Type B pancreatic cell (in vitro differentiated cells): ENCODE measurements around the gene CREBL2. TPM values are rescaled to one million over a fixed set of nuclear protein-coding genes. Genes with fewer than 3 reads are reported as not detected.
"Not testable (repeated sequence)": the region's sequence is repeated elsewhere in the genome, so short reads cannot be mapped to it uniquely, and the experiment has no call there.

ENCODE experiments used
- DNase-seq: peaks from one replicate; pipeline ENCODE4 v3.0.0; 2021; ENCODE audit warnings: mixed read lengths; ENCODE audit not compliant: unreplicated experiment; ENCODE audit errors: extremely low spot score
- H3K27ac Mint-ChIP-seq: 2 replicates; pipeline ENCODE4 v1.8.0; 2021; ENCODE audit warnings: mild to moderate bottlenecking, mixed read lengths
- H3K27me3 Mint-ChIP-seq: 2 replicates; pipeline ENCODE4 v1.8.0; 2021; ENCODE audit warnings: mixed read lengths
- H3K36me3 Mint-ChIP-seq: 2 replicates; pipeline ENCODE4 v1.8.0; 2021; ENCODE audit warnings: mixed read lengths
- H3K4me1 Mint-ChIP-seq: one replicate; pipeline ENCODE4 v1.8.0; 2021; ENCODE audit warnings: mixed read lengths; ENCODE audit not compliant: unreplicated experiment
- H3K4me3 Mint-ChIP-seq: 2 replicates; pipeline ENCODE4 v1.8.0; 2021; ENCODE audit warnings: mild to moderate bottlenecking, mixed read lengths
- H3K9me3 Mint-ChIP-seq: 2 replicates; pipeline ENCODE4 v1.8.0; 2021; ENCODE audit warnings: mixed read lengths
- CTCF ChIP-seq: fragments of 200-600 bp; sonication (generic); conservative IDR thresholded peaks from 2 replicates; pipeline ENCODE4 v1.5.0; 2021; ENCODE audit warnings: antibody characterized with exemption, mild to moderate bottlenecking
- long read RNA-seq: library from polyadenylated mRNA; unstranded; transcript quantifications from one replicate; pipeline ENCODE4 v2.0.0, GENCODE V29; 2020
- total RNA-seq: library from RNA; stranded (reverse); gene quantifications from 2 replicates; pipeline ENCODE4 v1.2.1, GENCODE V29; 2021; ENCODE audit warnings: low replicate concordance

The CREBL2 gene, protein sequence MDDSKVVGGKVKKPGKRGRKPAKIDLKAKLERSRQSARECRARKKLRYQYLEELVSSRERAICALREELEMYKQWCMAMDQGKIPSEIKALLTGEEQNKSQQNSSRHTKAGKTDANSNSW
- 11.9 and 21.4 TPM in 2 replicates for total RNA-seq
- long read RNA-seq, partial matches to known transcripts: 10 of 13 reads
- long read RNA-seq, other reads (novel, unspliced or antisense): 1 of 13 reads

DNA sequence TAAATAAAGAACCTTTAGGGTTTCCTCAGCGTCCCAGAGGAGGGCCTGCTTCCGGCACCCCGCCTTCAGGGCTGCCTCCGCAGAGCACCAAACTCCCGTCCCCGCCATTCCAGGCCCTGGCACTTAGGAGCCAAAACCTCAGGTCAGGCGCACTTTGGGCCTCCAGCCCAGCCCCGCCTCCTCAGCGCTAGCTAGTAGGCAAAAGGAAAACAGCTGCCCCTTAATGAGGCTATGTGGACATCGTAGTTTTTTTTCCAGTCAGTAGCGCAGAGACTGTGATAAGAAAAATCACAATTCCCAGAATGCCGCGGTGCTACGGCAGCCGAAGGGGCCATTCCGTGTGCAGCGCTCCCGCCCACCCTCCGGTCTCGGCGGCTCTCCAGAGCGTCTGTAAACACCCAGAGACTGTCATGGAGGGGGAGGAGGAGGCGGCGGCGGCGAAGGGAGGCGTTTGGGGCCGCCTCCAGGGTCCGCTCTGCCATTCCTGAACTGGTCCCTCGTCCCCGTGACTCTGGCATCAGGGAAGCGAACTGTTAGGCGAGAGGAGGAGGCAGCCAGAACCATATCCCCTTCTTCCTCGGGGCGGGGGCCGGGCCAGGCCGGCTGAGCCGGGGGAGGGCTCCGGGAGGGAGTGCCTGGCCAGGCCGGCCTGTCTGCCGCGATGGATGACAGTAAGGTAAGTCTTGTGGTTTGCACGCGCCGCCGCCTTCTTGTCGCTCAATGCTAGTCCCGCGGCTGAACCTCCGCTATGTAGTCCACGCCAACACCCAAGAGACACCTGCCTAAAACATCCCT, at the start of gene CREBL2:
Gene CREBL2, plus strand, starts transcription at position 365 of the 795 bp plus-strand sequence. Its CDS starts 297 bp downstream, at position 662.
- Mint-ChIP-seq H3K27me3 (no peaks in the 10 kb centered on the region), H3K4me3 (peak within 1 kb of the TSS; percentile 91), H3K9me3 (no peaks in the 10 kb centered on the region), H3K36me3 (peaks cover 12% of the 10 kb centered on the region), H3K27ac (peak within 1 kb of the TSS; percentile 99), H3K4me1 (peaks cover 13% of the 10 kb centered on the region)
- DNase-seq: peak; percentile 88
- no peak for TF ChIP-seq CTCF

- H3K9me3 Mint-ChIP-seq: no peaks in the 10 kb centered on the region
- H3K27ac Mint-ChIP-seq: peak overlapping the region; percentile 99
- H3K36me3 Mint-ChIP-seq: peaks cover 35% of the 10 kb centered on the region
- peaks cover 3% of the 10 kb centered on the region for H3K27me3 Mint-ChIP-seq
- no peak for TF ChIP-seq CTCF
- no peak for DNase-seq
- peaks cover 8% of the 10 kb centered on the region for H3K4me1 Mint-ChIP-seq
- peak overlapping the region; percentile 88 for H3K4me3 Mint-ChIP-seq
These were observed 49.6 kb upstream of the CREBL2 start for GRCh38 chr12:12562016-12562483.

GRCh38 chr12:12562585-12563261, 49.0 kb upstream of the CREBL2 start, which contains the start of gene DUSP16:
Gene DUSP16, minus strand, starts transcription at chr12:12562863. Its CDS starts 41,765 bp downstream, at chr12:12521098.
- Mint-ChIP-seq H3K27me3 (peaks cover 3% of the 10 kb centered on the region), H3K27ac (peak within 1 kb of the TSS; percentile 99), H3K36me3 (peaks cover 32% of the 10 kb centered on the region), H3K9me3 (no peaks in the 10 kb centered on the region), H3K4me1 (peaks cover 8% of the 10 kb centered on the region), H3K4me3 (peak within 1 kb of the TSS; percentile 94)
- TF ChIP-seq CTCF: peak; percentile 36
- DNase-seq: peak; percentile 90

DNA sequence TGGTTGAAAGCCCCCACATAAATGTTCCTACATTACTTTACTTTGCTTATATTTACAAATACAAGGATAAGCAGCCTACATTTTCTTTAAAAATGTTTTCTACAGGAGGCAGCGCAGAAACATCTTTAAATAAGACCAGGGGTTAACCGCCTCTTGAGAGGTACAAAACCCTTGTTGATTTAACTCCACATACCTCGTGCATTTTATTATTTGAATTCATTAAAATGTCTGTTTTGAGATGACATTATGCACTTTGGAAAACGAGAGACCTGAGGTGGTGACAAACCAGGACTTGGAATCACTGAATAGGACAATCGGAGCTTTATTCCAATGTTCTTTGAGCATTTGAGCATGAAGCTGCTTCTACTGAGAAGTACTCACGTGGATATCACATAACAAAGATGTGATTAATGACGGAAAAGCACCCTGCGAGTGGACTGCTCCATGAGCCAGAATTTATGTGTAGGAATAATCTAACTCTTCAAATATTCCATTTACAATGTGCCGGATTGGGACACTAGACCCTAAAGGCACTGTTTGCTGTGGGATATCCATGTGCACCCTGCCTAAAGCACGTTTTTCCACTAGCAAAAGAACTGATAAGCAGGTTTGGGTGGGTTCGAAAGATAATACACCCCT, 48.3 kb upstream of the CREBL2 start:
- Mint-ChIP-seq H3K36me3 (peaks cover 25% of the 10 kb centered on the region), H3K9me3 (no peaks in the 10 kb centered on the region), H3K4me1 (peaks cover 8% of the 10 kb centered on the region), H3K27me3 (peaks cover 3% of the 10 kb centered on the region), H3K4me3 (peak overlapping the region; percentile 94), H3K27ac (peak overlapping the region; percentile 99)
- no peak for DNase-seq
- TF ChIP-seq CTCF: no peak

DNA sequence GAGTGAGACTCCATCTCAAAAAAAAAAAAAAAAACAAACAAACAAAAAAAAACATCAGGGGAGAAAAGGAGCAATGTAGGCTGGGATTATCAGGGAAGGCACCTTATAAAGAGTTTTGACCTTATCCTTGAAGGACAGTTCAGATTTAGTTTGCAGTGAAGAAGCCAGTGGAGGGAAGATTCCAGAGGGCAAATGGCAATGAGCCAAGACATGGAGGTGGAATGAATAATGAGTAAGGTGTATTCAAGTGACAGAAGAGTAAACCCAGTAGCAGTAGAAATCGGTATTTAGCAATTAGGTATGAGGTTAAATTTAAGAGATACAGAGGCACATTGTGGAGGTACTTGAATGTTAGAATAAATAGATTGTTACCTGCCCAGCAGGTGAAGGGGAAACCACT, 46.8 kb upstream of the CREBL2 start:
- no peak for TF ChIP-seq CTCF
- DNase-seq: no peak
- Mint-ChIP-seq H3K27ac (peak overlapping the region; percentile 5), H3K36me3 (peaks cover 16% of the 10 kb centered on the region), H3K27me3 (peaks cover 3% of the 10 kb centered on the region), H3K4me1 (peaks cover under 1% of the 10 kb centered on the region), H3K9me3 (no peaks in the 10 kb centered on the region), H3K4me3 (peak overlapping the region; percentile 6)

GRCh38 chr12:12565971-12566370, 45.7 kb upstream of the CREBL2 start:
- not testable (repeated sequence) for H3K27me3 Mint-ChIP-seq, H3K9me3 Mint-ChIP-seq, H3K27ac Mint-ChIP-seq, DNase-seq, H3K4me1 Mint-ChIP-seq, H3K4me3 Mint-ChIP-seq
- peaks cover 12% of the 10 kb centered on the region for H3K36me3 Mint-ChIP-seq
